HG03460 (cell line): Measurements from ENCODE around the gene CIDEB.

Experiments
- ATAC-seq: cut with Tn5 transposase; IDR thresholded peaks from one replicate; pipeline ENCODE4 v1.9.1; 2021; ENCODE audit not compliant: unreplicated experiment

The CIDEB gene

DNA sequence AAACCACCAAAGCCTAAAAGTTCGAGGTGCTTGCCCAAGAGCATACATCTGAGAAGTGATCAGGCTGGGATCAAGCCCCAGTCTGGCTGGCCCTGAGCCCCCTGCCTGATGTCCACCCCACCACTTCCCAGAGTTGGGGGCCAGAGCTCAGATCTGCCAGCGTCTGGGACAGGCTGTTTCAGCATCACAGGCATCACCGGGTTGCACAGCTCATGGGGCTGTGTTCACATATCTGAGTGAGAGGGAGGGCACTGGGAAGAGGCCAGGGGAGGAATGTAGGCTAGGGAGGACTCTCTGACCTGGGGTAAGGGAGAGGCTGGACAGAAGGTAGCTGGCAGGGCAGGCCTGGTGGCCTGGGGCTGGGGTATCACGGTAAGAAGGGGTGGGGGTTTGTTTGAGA is 50.8 kb downstream of the CIDEB start:
- no peak for ATAC-seq

- ATAC-seq, result no peak
These were observed 51.7 kb downstream of the CIDEB start for GRCh38 chr14:24255931-24256711.

- no peak for ATAC-seq
These were observed 52.3 kb downstream of the CIDEB start for GRCh38 chr14:24255438-24255837.
